ENCODE data around the gene ARL4D.
"Not testable (repeated sequence)": the region's sequence is repeated elsewhere in the genome, so short reads cannot be mapped to it uniquely, and the experiment has no call there.

Gene ARL4D

GRCh38 chr17:43411749-43412148 is 13.0 kb downstream of the ARL4D start:
- H3K4me1 ChIP-seq (ENCODE audit: control insufficient read depth, insufficient read depth, low read length): peaks cover 17% of the 10 kb centered on the region
- H3K9ac ChIP-seq (ENCODE audit: low read depth, low read length): no peak overlapping the region
- no peak overlapping the region for H3K27ac ChIP-seq (ENCODE audit: low read depth, low read length)
- H3K9me3 ChIP-seq (ENCODE audit: control insufficient read depth, insufficient read depth, low read length): no peaks in the 10 kb centered on the region
- H3K36me3 ChIP-seq (ENCODE audit: control insufficient read depth, insufficient read depth, low read length): no peaks in the 10 kb centered on the region
- no peaks in the 10 kb centered on the region for H3K27me3 ChIP-seq (ENCODE audit: control insufficient read depth, insufficient read depth, low read length)
- H3K4me3 ChIP-seq (ENCODE audit: low read depth, low read length): no peak overlapping the region

GRCh38 chr17:43412166-43412565 is 13.4 kb downstream of the ARL4D start:
- Histone ChIP-seq H3K9me3 (ENCODE audit: control insufficient read depth, insufficient read depth, low read length) (no peaks in the 10 kb centered on the region), H3K27me3 (ENCODE audit: control insufficient read depth, insufficient read depth, low read length) (no peaks in the 10 kb centered on the region), H3K27ac (ENCODE audit: low read depth, low read length) (no peak overlapping the region), H3K4me3 (ENCODE audit: low read depth, low read length) (no peak overlapping the region), H3K36me3 (ENCODE audit: control insufficient read depth, insufficient read depth, low read length) (no peaks in the 10 kb centered on the region), H3K9ac (ENCODE audit: low read depth, low read length) (no peak overlapping the region), H3K4me1 (ENCODE audit: control insufficient read depth, insufficient read depth, low read length) (peaks cover 15% of the 10 kb centered on the region; the same call in 1 of the 2 replicates)

DNA sequence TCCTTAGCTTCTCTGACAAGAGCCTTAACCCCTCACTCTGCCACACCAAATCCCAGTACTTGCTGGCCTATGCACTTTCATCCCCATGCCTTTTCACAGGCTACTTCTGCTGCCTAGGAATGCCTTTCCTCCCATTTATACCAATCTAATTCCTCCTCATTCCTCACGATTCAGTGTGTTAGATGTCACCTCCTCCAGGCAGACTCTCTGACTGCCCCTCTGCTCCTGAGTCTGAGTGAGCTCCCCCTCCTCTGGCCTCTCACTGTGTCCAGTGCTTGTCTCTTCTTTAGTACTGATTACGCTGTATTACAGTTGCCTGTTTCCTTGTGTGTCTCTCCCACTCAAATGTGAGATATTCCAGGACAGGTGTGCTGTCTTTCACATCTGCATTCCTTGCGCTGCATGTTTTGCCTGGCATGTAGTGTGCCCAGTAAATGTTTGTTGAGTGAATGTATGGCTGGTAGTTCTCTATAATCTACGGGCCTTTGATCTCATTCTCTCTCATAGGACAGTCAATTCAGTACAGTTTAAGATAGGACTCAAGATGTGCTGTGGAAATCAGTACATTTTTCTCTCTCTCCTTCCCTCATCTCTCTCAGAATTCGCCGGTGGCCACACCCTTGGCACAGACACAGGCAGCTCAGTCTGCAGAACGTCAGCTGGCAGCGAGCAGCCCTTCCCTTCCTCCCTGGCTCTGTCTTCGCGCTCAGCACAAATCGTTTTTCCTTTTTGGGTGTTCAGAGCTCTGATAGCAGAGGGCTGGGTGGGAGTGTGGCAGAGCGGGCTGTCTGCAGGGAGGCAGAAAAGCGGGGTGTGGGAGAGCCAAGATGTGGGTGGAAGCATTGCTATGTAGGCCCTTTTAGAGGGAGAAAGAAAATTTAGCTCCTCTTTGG is 18.5 kb downstream of the ARL4D start:
- Histone ChIP-seq H3K9ac (ENCODE audit: low read depth, low read length) (no peak overlapping the region), H3K27me3 (ENCODE audit: control insufficient read depth, insufficient read depth, low read length) (no peaks in the 10 kb centered on the region), H3K4me1 (ENCODE audit: control insufficient read depth, insufficient read depth, low read length) (0 out of 2 replicates have a peak, but pooled peaks cover 3% of the 10 kb centered on the region), H3K36me3 (ENCODE audit: control insufficient read depth, insufficient read depth, low read length) (no peaks in the 10 kb centered on the region), H3K9me3 (ENCODE audit: control insufficient read depth, insufficient read depth, low read length) (no peaks in the 10 kb centered on the region), H3K27ac (ENCODE audit: low read depth, low read length) (no peak overlapping the region), H3K4me3 (ENCODE audit: low read depth, low read length) (no peak overlapping the region)

- Histone ChIP-seq H3K27ac (ENCODE audit: low read depth, low read length) (no peak overlapping the region), H3K4me3 (ENCODE audit: low read depth, low read length) (no peak overlapping the region), H3K36me3 (ENCODE audit: control insufficient read depth, insufficient read depth, low read length) (no peaks in the 10 kb centered on the region)
These were observed 19.9 kb downstream of the ARL4D start for GRCh38 chr17:43418441-43419374.

GRCh38 chr17:43419375-43419882 is 20.6 kb downstream of the ARL4D start:
- not testable (repeated sequence) for H3K4me3 ChIP-seq (ENCODE audit: low read depth, low read length); H3K36me3 ChIP-seq (ENCODE audit: control insufficient read depth, insufficient read depth, low read length); H3K9ac ChIP-seq (ENCODE audit: low read depth, low read length); H3K27me3 ChIP-seq (ENCODE audit: control insufficient read depth, insufficient read depth, low read length); H3K27ac ChIP-seq (ENCODE audit: low read depth, low read length); H3K4me1 ChIP-seq (ENCODE audit: control insufficient read depth, insufficient read depth, low read length); H3K9me3 ChIP-seq (ENCODE audit: control insufficient read depth, insufficient read depth, low read length)

More at GRCh38 chr17:43418441-43419374, 19.9 kb downstream of the ARL4D start:
- Histone ChIP-seq H3K9me3 (ENCODE audit: control insufficient read depth, insufficient read depth, low read length) (no peaks in the 10 kb centered on the region), H3K27me3 (ENCODE audit: control insufficient read depth, insufficient read depth, low read length) (no peaks in the 10 kb centered on the region), H3K9ac (ENCODE audit: low read depth, low read length) (no peak overlapping the region), H3K4me1 (ENCODE audit: control insufficient read depth, insufficient read depth, low read length) (no peaks in the 10 kb centered on the region)

GRCh38 chr17:43423777-43424455 is 25.1 kb downstream of the ARL4D start:
- Histone ChIP-seq H3K9ac (ENCODE audit: low read depth, low read length) (no peak overlapping the region), H3K36me3 (ENCODE audit: control insufficient read depth, insufficient read depth, low read length) (no peaks in the 10 kb centered on the region), H3K4me1 (ENCODE audit: control insufficient read depth, insufficient read depth, low read length) (no peaks in the 10 kb centered on the region), H3K9me3 (ENCODE audit: control insufficient read depth, insufficient read depth, low read length) (no peaks in the 10 kb centered on the region), H3K27ac (ENCODE audit: low read depth, low read length) (no peak overlapping the region), H3K4me3 (ENCODE audit: low read depth, low read length) (no peak overlapping the region), H3K27me3 (ENCODE audit: control insufficient read depth, insufficient read depth, low read length) (no peaks in the 10 kb centered on the region)

DNA sequence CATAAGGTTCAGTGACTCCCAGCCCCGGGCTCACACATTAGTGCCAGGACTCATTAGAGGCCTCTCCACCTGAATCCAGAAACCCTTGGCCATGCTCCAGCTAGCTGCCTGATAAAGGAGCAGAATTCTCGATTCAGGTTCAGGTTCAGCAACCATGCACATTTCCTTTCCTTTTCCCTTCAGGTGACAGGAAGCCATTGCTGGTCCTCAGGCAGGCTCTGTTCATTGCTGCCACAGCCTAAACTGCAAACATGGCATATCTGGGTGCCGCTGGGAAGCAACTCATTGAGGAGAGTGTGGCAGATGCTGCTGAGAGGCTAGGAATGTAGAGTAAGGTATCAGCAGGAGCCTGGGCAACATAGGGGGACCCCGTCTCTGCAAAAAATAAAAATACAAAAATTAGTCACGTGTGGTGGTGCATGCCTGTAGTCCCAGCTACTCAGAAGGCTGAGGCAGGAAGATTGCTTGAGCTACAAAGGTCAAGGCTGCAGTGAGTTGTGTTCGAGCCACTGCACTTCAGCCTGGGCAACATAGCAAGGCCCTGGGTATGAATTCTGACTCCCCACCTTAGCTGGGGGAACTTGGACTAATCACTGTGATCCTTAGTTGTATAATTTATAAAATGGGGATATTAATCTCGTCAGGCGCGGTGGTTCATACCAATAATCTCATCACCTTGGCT is 28.7 kb downstream of the ARL4D start:
- no peaks in the 10 kb centered on the region for H3K9me3 ChIP-seq (ENCODE audit: control insufficient read depth, insufficient read depth, low read length)
- H3K9ac ChIP-seq (ENCODE audit: low read depth, low read length): no peak overlapping the region
- H3K4me1 ChIP-seq (ENCODE audit: control insufficient read depth, insufficient read depth, low read length): no peaks in the 10 kb centered on the region
- H3K27ac ChIP-seq (ENCODE audit: low read depth, low read length): no peak overlapping the region
- no peak overlapping the region for H3K4me3 ChIP-seq (ENCODE audit: low read depth, low read length)
- H3K27me3 ChIP-seq (ENCODE audit: control insufficient read depth, insufficient read depth, low read length): no peaks in the 10 kb centered on the region
- no peaks in the 10 kb centered on the region for H3K36me3 ChIP-seq (ENCODE audit: control insufficient read depth, insufficient read depth, low read length)

DNA sequence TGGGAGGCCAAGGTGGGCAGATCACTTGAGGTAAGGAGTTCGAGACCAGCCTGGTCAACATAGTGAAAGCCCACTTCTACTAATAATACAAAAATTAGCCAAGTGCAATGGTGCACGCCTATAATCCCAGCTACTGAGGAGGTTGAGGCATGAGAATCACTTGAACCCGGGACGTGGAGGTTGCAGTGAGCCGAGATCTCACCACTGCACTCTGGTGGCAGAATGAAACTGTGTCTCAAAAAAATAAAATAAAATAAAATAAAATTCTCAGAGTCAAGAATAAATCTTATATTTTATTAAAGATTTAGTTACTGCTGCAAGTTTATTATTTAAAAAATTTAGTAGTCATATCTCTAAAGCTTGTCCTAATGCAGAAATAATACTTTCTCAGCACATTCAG is 29.7 kb downstream of the ARL4D start:
- Histone ChIP-seq H3K27ac (ENCODE audit: low read depth, low read length) (no peak overlapping the region), H3K36me3 (ENCODE audit: control insufficient read depth, insufficient read depth, low read length) (no peaks in the 10 kb centered on the region), H3K4me3 (ENCODE audit: low read depth, low read length) (no peak overlapping the region), H3K9me3 (ENCODE audit: control insufficient read depth, insufficient read depth, low read length) (no peaks in the 10 kb centered on the region), H3K4me1 (ENCODE audit: control insufficient read depth, insufficient read depth, low read length) (no peaks in the 10 kb centered on the region), H3K9ac (ENCODE audit: low read depth, low read length) (no peak overlapping the region), H3K27me3 (ENCODE audit: control insufficient read depth, insufficient read depth, low read length) (no peaks in the 10 kb centered on the region)

GRCh38 chr17:43430936-43431713 is 32.3 kb downstream of the ARL4D start:
- H3K4me1 ChIP-seq (ENCODE audit: control insufficient read depth, insufficient read depth, low read length): no peaks in the 10 kb centered on the region
- H3K9ac ChIP-seq (ENCODE audit: low read depth, low read length): no peak overlapping the region
- no peak overlapping the region for H3K4me3 ChIP-seq (ENCODE audit: low read depth, low read length)
- no peaks in the 10 kb centered on the region for H3K27me3 ChIP-seq (ENCODE audit: control insufficient read depth, insufficient read depth, low read length)
- no peaks in the 10 kb centered on the region for H3K9me3 ChIP-seq (ENCODE audit: control insufficient read depth, insufficient read depth, low read length)
- no peaks in the 10 kb centered on the region for H3K36me3 ChIP-seq (ENCODE audit: control insufficient read depth, insufficient read depth, low read length)
- H3K27ac ChIP-seq (ENCODE audit: low read depth, low read length): no peak overlapping the region

All from HUES48 (cell line).